ENCODE data around the gene NOTUM.

- TF ChIP-seq, protein P1, sequence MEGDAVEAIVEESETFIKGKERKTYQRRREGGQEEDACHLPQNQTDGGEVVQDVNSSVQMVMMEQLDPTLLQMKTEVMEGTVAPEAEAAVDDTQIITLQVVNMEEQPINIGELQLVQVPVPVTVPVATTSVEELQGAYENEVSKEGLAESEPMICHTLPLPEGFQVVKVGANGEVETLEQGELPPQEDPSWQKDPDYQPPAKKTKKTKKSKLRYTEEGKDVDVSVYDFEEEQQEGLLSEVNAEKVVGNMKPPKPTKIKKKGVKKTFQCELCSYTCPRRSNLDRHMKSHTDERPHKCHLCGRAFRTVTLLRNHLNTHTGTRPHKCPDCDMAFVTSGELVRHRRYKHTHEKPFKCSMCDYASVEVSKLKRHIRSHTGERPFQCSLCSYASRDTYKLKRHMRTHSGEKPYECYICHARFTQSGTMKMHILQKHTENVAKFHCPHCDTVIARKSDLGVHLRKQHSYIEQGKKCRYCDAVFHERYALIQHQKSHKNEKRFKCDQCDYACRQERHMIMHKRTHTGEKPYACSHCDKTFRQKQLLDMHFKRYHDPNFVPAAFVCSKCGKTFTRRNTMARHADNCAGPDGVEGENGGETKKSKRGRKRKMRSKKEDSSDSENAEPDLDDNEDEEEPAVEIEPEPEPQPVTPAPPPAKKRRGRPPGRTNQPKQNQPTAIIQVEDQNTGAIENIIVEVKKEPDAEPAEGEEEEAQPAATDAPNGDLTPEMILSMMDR (IDR thresholded peaks at IDR 0.05): no peak
- no peak for TF ChIP-seq EP300 (IDR thresholded peaks at IDR 0.05)
Measured at GRCh38 chr17:82005701-82006348, 44.8 kb upstream of the NOTUM start.

Data from ovary (tissue), 3 donors.